Activated CD4-positive, alpha-beta T cell treated with anti-CD3 and anti-CD28 coated beads for 36 hours (primary cell): ENCODE data around the gene PALD1. TPM values are rescaled to one million over a fixed set of nuclear protein-coding genes. Genes with fewer than 3 reads are reported as not detected.

Source experiments
- ATAC-seq: fragments of 200-7000 bp; cut with Tn5 transposase; one replicate; pipeline ENCODE4 v1.10.0; 2021; ENCODE audit warnings: mild to moderate bottlenecking, moderate library complexity
- CTCF ChIA-PET: fragments of 350-600 bp; sonication (Branson Sonifier 250); formaldehyde crosslinking; loops from one replicate; lab custom pipeline; 2021; ENCODE audit warnings: antibody characterized with exemption; lab: Charles Lee
- POLR2A ChIA-PET: fragments of 350-600 bp; sonication (Branson Sonifier 250); formaldehyde crosslinking; loops from one replicate; lab custom pipeline; 2021; ENCODE audit warnings: antibody characterized with exemption, inconsistent platforms; lab: Charles Lee
- DNase-seq: peaks from one replicate; pipeline ENCODE4 v3.0.0-alpha.2; 2020
- H3K27ac Mint-ChIP-seq: one replicate; pipeline ENCODE4 v1.8.0; 2021; ENCODE audit warnings: mixed read lengths
- H3K27me3 Mint-ChIP-seq: one replicate; pipeline ENCODE4 v1.8.0; 2021; ENCODE audit warnings: mixed read lengths
- H3K36me3 Mint-ChIP-seq: one replicate; pipeline ENCODE4 v1.8.0; 2021; ENCODE audit warnings: low read depth, mixed read lengths
- H3K4me1 Mint-ChIP-seq: one replicate; pipeline ENCODE4 v1.8.0; 2021; ENCODE audit warnings: mixed read lengths
- H3K4me3 Mint-ChIP-seq: one replicate; pipeline ENCODE4 v1.8.0; 2021; ENCODE audit warnings: mild to moderate bottlenecking, moderate library complexity, mixed read lengths
- H3K9me3 Mint-ChIP-seq: one replicate; pipeline ENCODE4 v1.8.0; 2021; ENCODE audit warnings: low read depth, mixed read lengths
- intact Hi-C, 2 experiments: fragments of 100-400 bp; cut with DNase I in 1 of 2; cut with micrococcal nuclease in 1 of 2; formaldehyde crosslinking; loops; one replicate each; pipeline versions ENCODE4 v1.14.2 to v1.15.1; 2022 to 2024; cut with DNase I, micrococcal nuclease
- total RNA-seq, 2 experiments: library from RNA; stranded (reverse); gene quantifications; one replicate each; pipeline ENCODE4 v1.2.3, GENCODE V29; 2021

PALD1 gene
- total RNA-seq, 2 experiments from 2014 or later, result 5.4 to 6.7 TPM

- Mint-ChIP-seq H3K27ac (no peak overlapping the region), H3K27me3 (no peaks in the 10 kb centered on the region), H3K4me3 (no peak overlapping the region), H3K9me3 (no peaks in the 10 kb centered on the region), H3K4me1 (no peaks in the 10 kb centered on the region), H3K36me3 (no peaks in the 10 kb centered on the region)
- ATAC-seq (no peak), DNase-seq (no peak)
- ChIA-PET CTCF (interaction anchor here (1.4 to 1.6 kb wide), 2 partner anchors 86 to 213 kb away, joined by 4 to 5 read pairs; no protein-coding TSS in a partner anchor), POLR2A (no interaction called here)
- intact Hi-C loops, result no loop called here
Measured at GRCh38 chr10:70546584-70546983, 68.0 kb downstream of the PALD1 start.

- POLR2A ChIA-PET, result no interaction called here
Measured at GRCh38 chr10:70549351-70549961, 70.9 kb downstream of the PALD1 start.

DNA sequence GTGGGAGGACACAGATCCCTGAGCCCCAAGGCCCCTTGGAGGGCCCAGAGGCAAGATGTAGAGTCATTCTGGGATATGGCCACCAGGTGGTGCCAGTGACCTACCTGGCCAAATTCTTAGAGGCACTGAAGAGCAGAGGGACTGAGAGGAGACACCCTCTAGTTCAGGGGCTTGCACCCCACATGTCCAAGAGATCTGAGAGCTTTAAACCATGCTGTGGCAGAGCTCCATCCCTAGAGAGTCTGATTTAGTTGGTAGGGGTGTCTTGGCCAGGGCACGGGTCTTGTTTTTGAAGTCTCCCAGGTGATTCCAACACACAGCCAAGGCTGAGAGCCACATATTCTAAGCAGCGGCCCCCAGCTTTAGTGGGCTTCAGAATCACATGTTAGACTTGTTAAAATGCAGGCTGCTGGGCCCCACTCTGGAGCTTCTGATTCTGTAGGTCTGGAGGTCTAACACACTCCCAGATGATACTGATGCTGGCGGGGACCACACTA lies 71.4 kb downstream of the PALD1 start:
- Mint-ChIP-seq H3K4me1 (no peaks in the 10 kb centered on the region), H3K27me3 (no peaks in the 10 kb centered on the region), H3K27ac (no peak overlapping the region), H3K4me3 (no peak overlapping the region), H3K9me3 (no peaks in the 10 kb centered on the region), H3K36me3 (no peaks in the 10 kb centered on the region)
- ChIA-PET POLR2A (no interaction called here), CTCF (interaction anchor here (0.6 to 4.6 kb wide), 10 partner anchors 9 to 209 kb away, joined by 3 to 65 read pairs (median 3); no protein-coding TSS in a partner anchor)
- DNase-seq (peak; percentile 83), ATAC-seq (peak; percentile 91)
- intact Hi-C loops, result loop anchor here (1.0 to 2.0 kb wide), 3 partner anchors 209 to 330 kb away; partner anchors contain the start of gene SGPL1 (in 1 of the 2)

More at GRCh38 chr10:70549351-70549961, 70.9 kb downstream of the PALD1 start:
- Mint-ChIP-seq H3K4me3 (no peak overlapping the region), H3K4me1 (no peaks in the 10 kb centered on the region), H3K9me3 (no peaks in the 10 kb centered on the region), H3K27me3 (no peaks in the 10 kb centered on the region), H3K36me3 (no peaks in the 10 kb centered on the region), H3K27ac (no peak overlapping the region)
- ATAC-seq (peak; percentile 30), DNase-seq (no peak)
- CTCF ChIA-PET, result interaction anchor here (0.6 to 4.6 kb wide), 21 partner anchors 10 to 321 kb away, joined by 3 to 65 read pairs (median 3); no protein-coding TSS in a partner anchor
- intact Hi-C loops, result no loop called here

- CTCF ChIA-PET, result interaction anchor here (1.0 to 4.6 kb wide), 6 partner anchors 9 to 208 kb away, joined by 3 to 65 read pairs (median 4); no protein-coding TSS in a partner anchor
- intact Hi-C loops, result loop anchor here (1.0 to 2.0 kb wide), 3 partner anchors 209 to 330 kb away; partner anchors contain the start of gene SGPL1 (in 1 of the 2)
- Mint-ChIP-seq H3K27me3 (no peaks in the 10 kb centered on the region), H3K9me3 (no peaks in the 10 kb centered on the region), H3K4me1 (no peaks in the 10 kb centered on the region), H3K27ac (no peak overlapping the region), H3K4me3 (no peak overlapping the region), H3K36me3 (no peaks in the 10 kb centered on the region)
- DNase-seq (no peak), ATAC-seq (no peak)
- POLR2A ChIA-PET, result no interaction called here
Measured at GRCh38 chr10:70550459-70550858, 71.9 kb downstream of the PALD1 start.

DNA sequence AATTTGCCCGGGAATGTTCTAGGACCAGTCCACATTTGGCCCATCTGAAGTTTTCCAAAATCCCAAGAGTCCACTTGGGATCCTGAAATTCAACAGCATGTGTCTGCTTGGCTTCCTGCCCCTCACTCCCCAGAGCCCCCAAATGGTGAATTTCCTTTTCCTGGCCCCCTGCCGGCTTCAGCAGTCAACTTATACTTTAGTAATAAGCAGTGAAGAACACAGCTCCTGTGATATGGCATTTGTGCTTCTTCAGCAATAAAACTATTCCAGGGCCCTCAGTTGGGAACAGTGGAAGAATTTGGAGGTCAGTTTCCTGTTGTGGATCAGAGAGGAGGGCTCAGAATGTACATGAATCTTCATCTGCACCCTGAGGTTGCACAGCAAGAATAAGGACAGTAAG lies 72.9 kb downstream of the PALD1 start:
- Mint-ChIP-seq H3K4me3 (no peak overlapping the region), H3K4me1 (no peaks in the 10 kb centered on the region), H3K9me3 (no peaks in the 10 kb centered on the region), H3K27me3 (no peaks in the 10 kb centered on the region), H3K36me3 (no peaks in the 10 kb centered on the region), H3K27ac (no peak overlapping the region)
- POLR2A ChIA-PET, result no interaction called here
- DNase-seq (no peak), ATAC-seq (no peak)
- CTCF ChIA-PET, result interaction anchor here (0.6 to 4.6 kb wide), 5 partner anchors 10 to 257 kb away, joined by 3 to 65 read pairs (median 3); no protein-coding TSS in a partner anchor
- intact Hi-C loops, result loop anchor here in 1 of 2 experiments (2.0 kb wide), 1 partner anchor 263 kb away; the partner anchor contains the start of gene SGPL1

DNA sequence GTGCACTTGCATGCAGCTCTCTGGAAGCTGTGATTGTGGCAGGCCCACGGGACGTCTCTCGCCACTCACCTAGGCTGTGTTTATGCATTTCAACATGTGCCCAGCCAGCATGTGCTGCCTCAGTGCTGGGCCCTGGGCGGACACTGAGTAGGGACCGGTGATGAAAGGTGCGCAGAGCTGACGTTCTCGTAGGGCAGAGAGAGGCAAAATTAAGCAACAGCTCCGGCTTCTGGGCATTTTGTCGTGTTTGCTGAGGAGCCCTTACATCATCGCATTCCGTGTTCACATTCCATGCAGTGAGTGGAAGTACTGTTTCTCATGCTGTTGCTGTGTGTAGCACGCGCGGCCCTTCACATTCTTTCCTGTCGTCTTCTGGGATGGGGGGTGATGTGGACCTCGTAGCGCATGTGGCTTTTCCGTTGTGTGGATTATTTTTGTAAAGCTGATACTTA lies 73.4 kb downstream of the PALD1 start:
- POLR2A ChIA-PET, result no interaction called here
- intact Hi-C loops, result loop anchor here in 1 of 2 experiments (2.0 kb wide), 1 partner anchor 263 kb away; the partner anchor contains the start of gene SGPL1
- H3K4me1 Mint-ChIP-seq, result no peaks in the 10 kb centered on the region
- DNase-seq (no peak), ATAC-seq (no peak)
- CTCF ChIA-PET, result interaction anchor here (0.7 to 4.6 kb wide), 5 partner anchors 8 to 288 kb away, joined by 3 to 65 read pairs (median 3); no protein-coding TSS in a partner anchor
- no peaks in the 10 kb centered on the region for H3K27me3 Mint-ChIP-seq
- no peaks in the 10 kb centered on the region for H3K9me3 Mint-ChIP-seq
- H3K27ac Mint-ChIP-seq, result no peak overlapping the region
- H3K4me3 Mint-ChIP-seq, result no peak overlapping the region
- H3K36me3 Mint-ChIP-seq, result no peaks in the 10 kb centered on the region

- Mint-ChIP-seq H3K27ac (no peak overlapping the region), H3K27me3 (no peaks in the 10 kb centered on the region), H3K9me3 (no peaks in the 10 kb centered on the region), H3K4me3 (no peak overlapping the region), H3K4me1 (no peaks in the 10 kb centered on the region), H3K36me3 (no peaks in the 10 kb centered on the region)
- POLR2A ChIA-PET, result no interaction called here
- no peak for DNase-seq
- intact Hi-C loops, result no loop called here
- CTCF ChIA-PET, result interaction anchor here (0.7 to 4.6 kb wide), 6 partner anchors 8 to 287 kb away, joined by 3 to 65 read pairs (median 3); no protein-coding TSS in a partner anchor
- no peak for ATAC-seq
Measured at GRCh38 chr10:70552586-70552985, 74.0 kb downstream of the PALD1 start.

- H3K4me3 Mint-ChIP-seq, result no peak overlapping the region
- H3K4me1 Mint-ChIP-seq, result peaks cover 12% of the 10 kb centered on the region
- no peak overlapping the region for H3K27ac Mint-ChIP-seq
- H3K9me3 Mint-ChIP-seq, result no peaks in the 10 kb centered on the region
- ChIA-PET POLR2A (no interaction called here), CTCF (no interaction called here)
- H3K27me3 Mint-ChIP-seq, result no peaks in the 10 kb centered on the region
- H3K36me3 Mint-ChIP-seq, result no peaks in the 10 kb centered on the region
- intact Hi-C loops, result no loop called here
- DNase-seq (no peak), ATAC-seq (no peak)
Measured at GRCh38 chr10:70555371-70555770, 76.8 kb downstream of the PALD1 start.

- no peaks in the 10 kb centered on the region for H3K36me3 Mint-ChIP-seq
- POLR2A ChIA-PET, result no interaction called here
- H3K4me1 Mint-ChIP-seq, result peaks cover 12% of the 10 kb centered on the region
- ATAC-seq, result no peak
- intact Hi-C loops, result no loop called here
- CTCF ChIA-PET, result interaction anchor here (0.8 kb wide), 1 partner anchor 46 kb away, joined by 3 read pairs; no protein-coding TSS in a partner anchor
- no peaks in the 10 kb centered on the region for H3K27me3 Mint-ChIP-seq
- DNase-seq, result no peak
- no peak overlapping the region for H3K27ac Mint-ChIP-seq
- H3K4me3 Mint-ChIP-seq, result no peak overlapping the region
- no peaks in the 10 kb centered on the region for H3K9me3 Mint-ChIP-seq
Measured at GRCh38 chr10:70557086-70557845, 78.7 kb downstream of the PALD1 start.

GRCh38 chr10:70557876-70558275 lies 79.3 kb downstream of the PALD1 start:
- no peak for ATAC-seq
- H3K36me3 Mint-ChIP-seq, result no peaks in the 10 kb centered on the region
- ChIA-PET POLR2A (no interaction called here), CTCF (interaction anchor here (0.8 to 3.2 kb wide), 2 partner anchors 45 to 201 kb away, joined by 3 to 15 read pairs; no protein-coding TSS in a partner anchor)
- DNase-seq, result no peak
- peaks cover 12% of the 10 kb centered on the region for H3K4me1 Mint-ChIP-seq
- H3K4me3 Mint-ChIP-seq, result no peak overlapping the region
- H3K9me3 Mint-ChIP-seq, result no peaks in the 10 kb centered on the region
- H3K27me3 Mint-ChIP-seq, result no peaks in the 10 kb centered on the region
- intact Hi-C loops, result loop anchor here (2.0 kb wide), 4 partner anchors 21 to 201 kb away; no protein-coding TSS in a partner anchor
- H3K27ac Mint-ChIP-seq, result no peak overlapping the region

DNA sequence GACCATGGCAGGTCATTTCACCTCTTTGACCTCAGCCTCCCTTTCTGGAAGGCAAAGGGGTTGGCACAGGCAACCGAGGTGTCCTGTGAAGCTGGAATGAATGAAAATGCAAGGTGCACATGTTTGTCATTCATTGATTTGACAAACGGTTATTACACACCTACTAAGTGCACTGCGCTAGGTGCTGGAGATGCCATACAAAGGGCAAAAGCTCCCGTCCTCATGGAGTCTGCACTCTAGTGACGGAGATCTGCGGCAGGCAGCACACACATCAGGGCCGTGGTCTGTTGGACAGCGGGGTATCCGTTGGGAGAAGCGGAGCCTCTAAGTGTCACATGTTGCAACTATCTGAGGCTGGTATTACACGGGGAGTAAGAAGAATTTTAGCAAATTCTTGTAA lies 79.7 kb downstream of the PALD1 start:
- no peak for ATAC-seq
- no peak for DNase-seq
- Mint-ChIP-seq H3K36me3 (no peaks in the 10 kb centered on the region), H3K9me3 (no peaks in the 10 kb centered on the region), H3K27ac (no peak overlapping the region), H3K4me1 (peaks cover 12% of the 10 kb centered on the region), H3K4me3 (no peak overlapping the region), H3K27me3 (no peaks in the 10 kb centered on the region)
- ChIA-PET CTCF (interaction anchor here (0.8 to 3.2 kb wide), 8 partner anchors 9 to 247 kb away, joined by 3 to 15 read pairs (median 4); no protein-coding TSS in a partner anchor), POLR2A (no interaction called here)
- intact Hi-C loops, result loop anchor here (2.0 kb wide), 4 partner anchors 21 to 201 kb away; no protein-coding TSS in a partner anchor
